Neural crest cell (in vitro differentiated cells): Measurements from ENCODE around the gene NCLN. TPM values are rescaled to one million over a fixed set of nuclear protein-coding genes. Genes with fewer than 3 reads are reported as not detected.
A peak's percentile ranks its signal among the peaks of the same experiment; 100 is the strongest.

Experiments
- DNase-seq: peaks from one replicate; pipeline ENCODE4 v3.0.0; 2021; ENCODE audit warnings: low read depth, mixed read lengths, low spot score
- H3K27ac Mint-ChIP-seq: one replicate; pipeline ENCODE4 v1.8.0; 2021; ENCODE audit warnings: mild to moderate bottlenecking, mixed read lengths; ENCODE audit not compliant: unreplicated experiment
- H3K27me3 Mint-ChIP-seq: 2 replicates; pipeline ENCODE4 v1.8.0; 2021; ENCODE audit warnings: low read depth, mild to moderate bottlenecking, mixed read lengths
- H3K36me3 Mint-ChIP-seq: 2 replicates; pipeline ENCODE4 v1.8.0; 2021; ENCODE audit warnings: low read depth, mild to moderate bottlenecking, mixed read lengths
- H3K4me1 Mint-ChIP-seq: 2 replicates; pipeline ENCODE4 v1.8.0; 2021; ENCODE audit warnings: mixed read lengths
- H3K4me3 Mint-ChIP-seq: one replicate; pipeline ENCODE4 v1.8.0; 2021; ENCODE audit warnings: mild to moderate bottlenecking, mixed read lengths
- H3K9me3 Mint-ChIP-seq: 2 replicates; pipeline ENCODE4 v1.8.0; 2021; ENCODE audit warnings: mixed read lengths
- total RNA-seq: library from RNA; stranded (reverse); gene quantifications from 2 replicates; pipeline ENCODE4 v1.2.1, GENCODE V29; 2021
- TF ChIP-seq, protein P1 (sequence below): fragments of 200-600 bp; sonication (generic); conservative IDR thresholded peaks from 2 replicates; pipeline ENCODE4 v1.5.0; 2021; ENCODE audit warnings: antibody characterized with exemption, mild to moderate bottlenecking

NCLN gene
- total RNA-seq, 1 donor from 2014 or later = 84.1 TPM

DNA sequence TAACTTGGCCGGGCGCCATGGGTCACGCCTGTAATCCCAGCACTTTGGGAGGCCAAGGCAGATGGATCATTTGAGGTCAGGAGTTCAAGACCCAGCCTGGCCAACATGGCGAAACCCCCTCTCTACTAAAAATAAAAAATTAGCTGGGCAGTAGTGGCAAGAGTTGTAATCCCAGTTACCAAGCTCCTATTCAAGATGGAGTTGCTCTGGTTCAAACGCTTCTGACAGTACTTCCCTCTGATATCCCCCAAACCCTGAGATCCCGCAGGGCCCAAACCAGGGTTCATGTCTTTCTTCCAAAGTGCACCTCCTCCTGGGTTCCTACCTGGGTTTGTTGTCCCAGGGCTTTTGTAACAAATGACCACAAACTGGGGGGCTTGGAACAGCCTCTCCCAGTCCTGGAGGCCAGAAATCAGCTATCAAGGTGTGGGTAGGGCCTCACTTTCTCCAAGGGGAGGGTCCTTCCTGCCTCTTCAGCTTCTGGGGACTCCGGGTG is 52.4 kb downstream of the NCLN start:
- Mint-ChIP-seq H3K4me1 (no peaks in the 10 kb centered on the region), H3K4me3 (no peak overlapping the region), H3K9me3 (no peaks in the 10 kb centered on the region), H3K36me3 (no peaks in the 10 kb centered on the region), H3K27ac (no peak overlapping the region), H3K27me3 (peaks cover 34% of the 10 kb centered on the region)
- TF ChIP-seq, protein P1, sequence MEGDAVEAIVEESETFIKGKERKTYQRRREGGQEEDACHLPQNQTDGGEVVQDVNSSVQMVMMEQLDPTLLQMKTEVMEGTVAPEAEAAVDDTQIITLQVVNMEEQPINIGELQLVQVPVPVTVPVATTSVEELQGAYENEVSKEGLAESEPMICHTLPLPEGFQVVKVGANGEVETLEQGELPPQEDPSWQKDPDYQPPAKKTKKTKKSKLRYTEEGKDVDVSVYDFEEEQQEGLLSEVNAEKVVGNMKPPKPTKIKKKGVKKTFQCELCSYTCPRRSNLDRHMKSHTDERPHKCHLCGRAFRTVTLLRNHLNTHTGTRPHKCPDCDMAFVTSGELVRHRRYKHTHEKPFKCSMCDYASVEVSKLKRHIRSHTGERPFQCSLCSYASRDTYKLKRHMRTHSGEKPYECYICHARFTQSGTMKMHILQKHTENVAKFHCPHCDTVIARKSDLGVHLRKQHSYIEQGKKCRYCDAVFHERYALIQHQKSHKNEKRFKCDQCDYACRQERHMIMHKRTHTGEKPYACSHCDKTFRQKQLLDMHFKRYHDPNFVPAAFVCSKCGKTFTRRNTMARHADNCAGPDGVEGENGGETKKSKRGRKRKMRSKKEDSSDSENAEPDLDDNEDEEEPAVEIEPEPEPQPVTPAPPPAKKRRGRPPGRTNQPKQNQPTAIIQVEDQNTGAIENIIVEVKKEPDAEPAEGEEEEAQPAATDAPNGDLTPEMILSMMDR = no peak
- DNase-seq = no peak

DNA sequence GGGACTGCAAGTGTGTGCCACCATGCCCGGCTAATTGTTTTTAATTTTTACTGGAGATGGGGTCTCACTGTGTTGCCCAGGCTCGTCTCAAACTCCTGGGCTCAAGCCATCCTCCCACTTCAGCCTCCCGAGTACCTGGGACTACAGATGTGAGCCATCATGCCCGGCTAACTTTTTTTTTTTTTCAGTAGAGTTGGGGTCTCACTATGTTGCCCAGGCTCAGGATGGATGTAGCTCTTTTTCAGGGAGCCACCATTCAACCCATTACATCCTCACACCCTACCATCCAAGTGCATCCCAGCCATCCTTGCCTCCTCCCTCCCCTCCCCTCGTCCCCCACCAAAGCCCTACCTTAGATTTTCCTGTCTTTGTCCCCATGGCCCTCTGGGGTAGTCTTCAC is 53.6 kb downstream of the NCLN start:
- DNase-seq = no peak
- Mint-ChIP-seq H3K27ac (no peak overlapping the region), H3K27me3 (peaks cover 23% of the 10 kb centered on the region), H3K4me3 (no peak overlapping the region), H3K4me1 (no peaks in the 10 kb centered on the region), H3K9me3 (no peaks in the 10 kb centered on the region), H3K36me3 (no peaks in the 10 kb centered on the region)
- TF ChIP-seq, protein P1 = no peak

DNA sequence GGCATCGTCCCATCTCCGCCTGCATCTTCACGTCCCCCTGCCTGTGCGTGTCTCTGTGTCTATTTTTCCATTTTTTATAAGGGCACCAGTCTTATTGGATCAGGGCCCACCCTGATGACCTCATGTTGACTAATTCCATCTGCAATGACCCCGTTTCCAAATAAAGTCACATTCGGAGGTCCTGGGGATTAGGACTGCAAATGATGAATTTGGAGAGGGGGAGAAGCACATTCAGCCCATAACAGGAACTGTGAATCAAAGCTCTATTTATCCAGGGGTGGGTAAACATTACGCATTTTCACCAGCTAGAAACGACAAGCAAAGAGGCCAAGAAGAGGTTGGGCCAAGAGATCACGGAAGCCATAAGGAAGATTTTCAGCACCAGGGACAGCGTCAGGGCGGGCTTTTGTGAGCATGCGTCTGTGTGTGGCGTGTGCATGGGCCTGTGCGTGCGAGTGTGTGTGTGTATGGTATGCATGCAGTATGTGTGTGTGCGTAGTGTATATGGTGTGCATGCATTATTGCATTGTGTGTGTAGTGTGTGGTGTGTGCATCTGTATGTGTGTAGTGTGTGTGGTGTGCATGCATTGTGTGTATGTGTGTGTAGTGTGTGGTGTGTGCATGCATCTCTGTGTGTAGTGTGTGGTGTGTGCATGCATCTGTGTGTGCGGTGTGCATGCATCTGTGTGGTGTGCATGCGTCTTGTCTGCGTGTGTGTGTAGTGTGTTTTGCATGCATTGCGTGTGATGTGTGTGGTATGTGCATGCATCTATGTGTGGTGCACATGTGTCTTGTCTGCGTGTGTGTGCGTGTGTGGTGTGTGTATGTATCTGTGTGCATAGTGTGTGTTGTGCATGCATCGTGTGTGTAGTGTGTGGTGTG is 58.3 kb downstream of the NCLN start:
- no peak overlapping the region for H3K27ac Mint-ChIP-seq
- H3K4me1 Mint-ChIP-seq = no peaks in the 10 kb centered on the region
- H3K27me3 Mint-ChIP-seq = peaks cover 29% of the 10 kb centered on the region
- TF ChIP-seq, protein P1 = no peak
- no peaks in the 10 kb centered on the region for H3K36me3 Mint-ChIP-seq
- peak; percentile 75 for DNase-seq
- H3K4me3 Mint-ChIP-seq = no peak overlapping the region
- no peaks in the 10 kb centered on the region for H3K9me3 Mint-ChIP-seq

DNA sequence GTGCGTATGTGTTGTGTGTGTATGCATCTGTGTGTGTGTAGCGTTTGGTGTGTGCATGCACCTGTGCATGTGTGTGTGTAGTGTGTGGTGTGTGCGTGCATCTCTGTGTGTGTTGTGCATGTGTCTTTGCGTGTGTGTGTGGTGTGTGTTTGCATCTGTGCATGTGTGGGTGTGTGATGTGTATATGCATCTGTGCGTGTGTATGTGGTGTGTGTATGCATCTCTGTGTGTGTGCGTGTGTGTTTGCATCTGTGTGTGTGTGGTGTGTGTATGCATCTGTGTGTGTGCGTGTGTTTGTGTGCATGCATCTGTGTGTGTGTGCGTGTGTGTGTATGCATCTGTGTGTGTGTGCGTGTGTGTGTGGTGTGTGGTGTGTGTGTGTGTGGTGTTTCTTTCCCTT is 59.3 kb downstream of the NCLN start:
- no peak for DNase-seq
- no peak overlapping the region for H3K27ac Mint-ChIP-seq
- H3K9me3 Mint-ChIP-seq = no peaks in the 10 kb centered on the region
- no peaks in the 10 kb centered on the region for H3K36me3 Mint-ChIP-seq
- TF ChIP-seq, protein P1 = no peak
- H3K4me1 Mint-ChIP-seq = no peaks in the 10 kb centered on the region
- H3K27me3 Mint-ChIP-seq = peaks cover 32% of the 10 kb centered on the region
- no peak overlapping the region for H3K4me3 Mint-ChIP-seq

DNA sequence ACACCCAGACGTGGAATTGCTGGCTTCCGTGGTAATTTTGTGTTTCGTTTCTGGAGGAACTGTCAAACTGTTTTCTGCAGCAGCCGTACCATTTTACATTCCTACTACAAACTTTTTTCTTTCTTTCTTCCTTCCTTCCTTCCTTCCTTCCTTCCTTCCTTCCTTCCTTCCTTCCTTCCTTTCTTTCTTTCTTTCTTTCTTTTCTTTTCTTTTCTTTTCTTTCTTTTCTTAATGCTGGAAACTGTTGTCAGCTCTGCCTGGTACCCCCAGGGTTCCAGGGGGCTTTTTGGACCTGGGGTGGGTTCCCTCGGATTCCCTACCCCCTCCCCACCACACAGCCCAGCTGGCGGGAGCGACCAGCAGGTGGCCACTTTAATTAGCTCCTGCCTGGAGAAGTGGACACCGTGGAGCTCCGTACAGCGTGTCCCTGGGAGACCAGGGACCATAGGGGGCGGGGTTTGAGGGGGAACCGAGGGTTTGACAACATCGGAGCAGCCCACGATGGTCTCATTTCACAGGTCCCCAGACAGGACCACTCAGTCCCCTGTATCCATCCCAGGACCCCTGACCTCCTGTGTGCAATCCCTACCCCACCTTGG is 63.1 kb downstream of the NCLN start:
- TF ChIP-seq, protein P1 = no peak
- no peak for DNase-seq
- no peaks in the 10 kb centered on the region for H3K4me1 Mint-ChIP-seq
- H3K36me3 Mint-ChIP-seq = no peaks in the 10 kb centered on the region
- H3K27me3 Mint-ChIP-seq = peaks cover 34% of the 10 kb centered on the region
- no peak overlapping the region for H3K4me3 Mint-ChIP-seq
- H3K27ac Mint-ChIP-seq = no peak overlapping the region
- H3K9me3 Mint-ChIP-seq = peaks cover 3% of the 10 kb centered on the region
